Ecto neural progenitor cell (in vitro differentiated cells): Measurements from ENCODE around the gene HS2ST1.

Experiments
- DNase-seq: peaks from one replicate; pipeline ENCODE4 v3.0.0-alpha.2; 2018; ENCODE audit warnings: low spot score

The HS2ST1 gene

GRCh38 chr1:87137342-87137739 lies 222.9 kb downstream of the HS2ST1 start:
- no peak for DNase-seq

DNA sequence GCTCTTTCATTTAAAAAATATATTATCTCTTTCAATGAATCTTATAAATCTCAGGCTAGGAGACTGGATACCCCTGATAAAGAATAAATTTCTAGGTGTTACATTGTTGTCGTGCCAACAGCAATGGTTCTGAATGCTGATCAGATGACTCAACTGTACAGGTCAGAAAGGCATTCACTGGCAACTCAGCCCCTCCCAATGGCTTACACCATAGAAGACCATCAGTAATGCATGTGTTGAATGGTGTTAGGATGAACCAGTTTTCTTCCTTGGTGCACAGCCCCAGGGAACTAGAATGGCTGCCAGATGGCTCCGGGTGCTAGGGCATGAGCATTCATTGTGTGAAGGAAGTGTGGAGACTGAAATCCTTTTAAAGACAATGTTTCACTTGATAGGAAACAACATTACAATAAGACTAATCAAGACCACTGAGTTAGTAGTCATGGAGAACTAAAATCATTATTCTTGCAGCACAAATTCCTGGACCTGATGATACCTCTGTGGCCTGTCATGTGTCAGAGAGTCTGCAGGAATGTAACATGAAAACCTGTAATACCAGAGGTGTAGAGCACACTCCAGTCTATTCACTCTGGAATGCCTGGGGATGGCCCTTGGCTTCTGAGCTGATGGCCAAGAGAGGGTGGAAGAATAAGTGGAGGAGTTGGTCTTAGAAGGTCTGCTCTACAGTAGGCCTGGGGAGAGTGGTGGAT lies 226.6 kb downstream of the HS2ST1 start:
- no peak for DNase-seq

DNA sequence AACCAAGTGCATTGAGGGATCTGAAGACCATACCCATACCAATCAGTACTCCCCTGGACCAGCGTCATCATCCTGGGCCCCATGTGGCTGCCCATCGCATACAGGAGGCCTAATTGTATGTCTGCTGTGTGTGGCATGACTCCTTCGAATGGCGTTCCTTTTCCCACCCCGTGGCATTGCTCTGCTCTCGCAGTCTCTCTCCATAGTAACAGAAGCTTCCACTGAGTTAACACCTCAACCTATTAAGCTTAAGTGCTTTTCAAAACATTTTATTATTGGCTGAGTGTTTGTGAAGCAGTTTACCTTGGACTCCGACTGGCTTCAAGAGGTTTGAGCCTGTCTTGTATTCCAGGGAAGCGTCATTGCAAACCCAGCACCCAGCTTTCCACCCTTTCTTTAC lies 227.1 kb downstream of the HS2ST1 start:
- DNase-seq: no peak

GRCh38 chr1:87143413-87144135 lies 229.1 kb downstream of the HS2ST1 start:
- DNase-seq: no peak

GRCh38 chr1:87144316-87144895 lies 230.0 kb downstream of the HS2ST1 start:
- no peak for DNase-seq

GRCh38 chr1:87144981-87145380 lies 230.5 kb downstream of the HS2ST1 start:
- DNase-seq: no peak

DNA sequence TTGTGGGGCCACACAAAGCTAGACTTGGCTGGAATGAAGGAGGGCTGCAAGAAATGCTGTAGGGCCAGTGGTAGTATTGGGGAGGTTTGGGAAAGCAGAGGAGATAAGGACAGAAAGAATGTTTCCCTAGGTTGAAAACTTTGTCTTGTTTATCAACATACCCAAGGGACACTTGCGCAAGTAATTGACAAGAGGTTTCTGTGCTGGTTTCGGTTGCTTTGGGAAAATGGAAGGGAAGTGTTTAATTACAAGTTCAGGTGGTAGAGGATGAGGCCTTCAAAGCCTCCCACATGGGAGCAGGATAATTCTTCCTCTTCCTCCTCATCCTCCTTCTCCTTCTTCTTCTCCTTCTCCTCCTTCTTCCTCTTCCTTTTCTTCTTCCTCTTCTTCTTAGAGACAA lies 232.1 kb downstream of the HS2ST1 start:
- no peak for DNase-seq

DNA sequence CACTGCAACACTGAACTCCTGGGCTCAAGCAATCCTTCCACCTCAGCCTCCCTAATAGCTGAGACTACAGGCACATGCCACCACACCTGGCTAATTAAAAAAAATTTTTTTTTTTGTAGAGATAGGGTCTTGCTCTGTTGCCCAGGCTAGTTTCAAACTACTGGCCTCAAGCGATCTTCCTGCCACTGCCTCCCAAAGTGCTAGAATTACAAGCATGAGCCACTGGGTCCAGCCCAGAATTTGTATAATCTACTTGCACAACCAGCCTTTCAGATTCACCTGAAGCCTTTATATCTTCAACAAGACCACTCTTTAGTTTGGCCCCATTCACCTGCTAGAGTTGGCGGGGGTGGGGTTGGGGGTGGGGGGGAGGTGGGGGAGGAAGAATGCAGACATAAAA lies 232.6 kb downstream of the HS2ST1 start:
- DNase-seq: no peak

DNA sequence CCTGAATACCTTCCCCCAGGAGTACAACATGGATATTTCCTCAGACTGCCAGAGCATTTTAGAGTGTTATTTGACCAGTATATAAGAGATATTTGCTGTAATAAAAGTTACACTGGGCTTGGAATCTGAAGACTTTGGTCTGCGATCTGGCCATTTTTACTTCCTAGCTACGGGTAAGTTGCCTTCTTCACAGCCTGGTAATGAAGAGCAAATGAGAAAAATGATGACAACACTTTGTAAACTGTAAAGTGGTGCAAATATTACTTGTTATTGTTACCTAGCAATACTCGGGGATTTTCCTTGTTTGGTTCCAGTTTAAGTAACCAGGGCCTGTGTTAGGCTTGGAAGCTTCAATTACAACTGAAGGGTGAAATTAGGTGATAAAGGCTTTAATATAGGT lies 233.4 kb downstream of the HS2ST1 start:
- no peak for DNase-seq

GRCh38 chr1:87148661-87149060 lies 234.2 kb downstream of the HS2ST1 start:
- DNase-seq: no peak

GRCh38 chr1:87149241-87150041 lies 235.0 kb downstream of the HS2ST1 start:
- DNase-seq: no peak

GRCh38 chr1:87150143-87150542 lies 235.7 kb downstream of the HS2ST1 start:
- no peak for DNase-seq

DNA sequence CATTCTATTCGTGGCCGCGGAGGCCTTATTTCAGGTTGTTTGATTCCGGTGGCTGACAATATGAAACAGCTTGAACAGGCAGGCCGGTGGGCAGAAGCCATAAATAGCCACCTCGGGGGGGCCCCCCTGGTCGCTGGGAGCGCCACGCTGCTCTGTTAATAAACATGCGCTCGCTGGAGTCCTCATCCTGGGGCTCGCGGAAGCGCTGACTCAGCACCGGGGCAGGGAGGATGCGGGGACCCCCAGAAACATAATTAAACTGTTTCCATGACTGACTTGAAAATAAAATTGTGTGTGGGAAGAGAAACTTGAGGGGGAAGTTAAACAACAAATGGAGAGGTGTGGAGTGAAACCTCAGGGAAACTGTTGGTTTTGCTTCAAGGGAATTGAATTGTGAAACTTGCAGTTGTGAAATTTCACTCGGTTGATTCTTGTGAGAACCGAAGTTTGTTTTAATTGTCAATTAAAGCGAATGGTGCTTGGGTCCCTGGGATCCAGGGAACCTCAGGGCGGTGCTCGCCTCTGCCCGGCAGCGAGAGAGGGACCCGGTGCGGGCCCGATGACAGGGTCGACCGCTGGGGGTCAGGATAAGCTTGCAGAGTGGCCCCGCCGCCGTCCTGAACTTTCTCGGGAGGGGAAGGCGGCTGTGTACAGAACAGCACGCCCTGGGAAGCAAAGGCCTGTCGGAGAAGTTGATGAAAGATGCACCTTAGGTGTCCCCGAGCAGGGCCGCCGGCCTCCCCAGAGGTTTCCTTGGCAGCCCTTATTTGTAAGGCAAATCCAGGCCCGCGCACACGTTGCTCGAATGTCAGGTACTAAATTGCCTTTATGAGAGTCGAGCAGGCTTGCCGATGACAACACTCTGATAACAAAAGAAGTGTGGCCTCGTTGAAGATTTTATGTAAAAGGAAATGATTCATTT lies 237.3 kb downstream of the HS2ST1 start:
- peak; percentile 88 for DNase-seq

DNA sequence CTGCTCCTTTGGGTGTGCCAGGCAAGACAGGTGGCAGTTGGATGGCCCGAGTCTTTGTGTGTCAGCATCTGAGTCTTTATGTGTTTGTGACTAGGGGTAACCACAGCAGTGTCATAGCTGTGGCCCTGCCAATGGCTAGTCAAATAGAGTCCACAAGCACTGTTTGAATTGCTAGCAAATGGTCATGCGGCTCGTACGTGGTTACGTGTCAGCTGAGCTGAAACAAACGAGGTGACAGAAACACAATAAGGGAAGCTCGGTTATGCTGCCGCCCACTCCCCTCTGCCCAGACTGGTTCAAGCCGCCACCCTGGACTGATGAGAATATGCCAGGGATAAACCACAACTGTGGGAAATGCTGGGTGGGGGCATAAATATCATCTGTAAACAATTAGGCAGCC lies 239.9 kb downstream of the HS2ST1 start:
- DNase-seq: no peak

DNA sequence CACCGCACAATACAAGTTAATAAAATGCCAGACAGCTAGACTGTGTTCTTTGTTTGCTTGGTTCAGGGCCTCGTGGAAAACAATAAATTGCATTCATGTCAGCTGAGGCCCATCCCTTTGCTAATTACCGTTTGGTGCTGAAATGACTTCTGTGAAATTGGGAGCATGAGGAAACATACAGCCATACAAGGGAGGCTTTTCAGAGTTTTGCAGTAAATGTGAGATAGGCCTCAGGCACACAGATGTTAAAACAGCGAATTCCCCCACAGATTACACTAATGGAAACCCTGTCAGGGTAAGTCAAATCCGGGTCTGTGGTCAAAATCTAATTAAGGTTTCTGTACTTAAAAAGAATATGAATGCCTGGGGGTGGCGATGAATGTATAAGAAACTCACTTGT lies 240.7 kb downstream of the HS2ST1 start:
- no peak for DNase-seq

GRCh38 chr1:87155648-87156047 lies 241.2 kb downstream of the HS2ST1 start:
- no peak for DNase-seq

DNA sequence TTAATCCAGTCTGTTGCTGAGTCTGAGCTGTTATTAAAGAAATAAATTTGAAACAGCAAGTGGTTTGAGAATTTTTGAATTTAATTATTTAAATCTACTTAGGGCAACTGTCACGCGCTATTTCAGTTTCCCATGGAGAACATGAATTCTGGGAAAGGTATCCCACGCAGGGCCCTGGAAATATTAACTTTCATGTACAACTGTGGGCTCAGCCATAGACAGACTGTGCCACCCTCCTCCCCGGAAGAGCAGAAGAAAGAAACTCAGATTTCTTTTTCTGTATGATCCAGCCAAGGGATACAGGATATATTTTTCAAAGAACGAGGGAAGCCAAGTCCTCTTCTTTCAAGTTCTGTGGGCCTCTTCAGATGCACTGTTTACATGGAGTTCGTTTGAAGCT lies 241.7 kb downstream of the HS2ST1 start:
- DNase-seq: no peak

DNA sequence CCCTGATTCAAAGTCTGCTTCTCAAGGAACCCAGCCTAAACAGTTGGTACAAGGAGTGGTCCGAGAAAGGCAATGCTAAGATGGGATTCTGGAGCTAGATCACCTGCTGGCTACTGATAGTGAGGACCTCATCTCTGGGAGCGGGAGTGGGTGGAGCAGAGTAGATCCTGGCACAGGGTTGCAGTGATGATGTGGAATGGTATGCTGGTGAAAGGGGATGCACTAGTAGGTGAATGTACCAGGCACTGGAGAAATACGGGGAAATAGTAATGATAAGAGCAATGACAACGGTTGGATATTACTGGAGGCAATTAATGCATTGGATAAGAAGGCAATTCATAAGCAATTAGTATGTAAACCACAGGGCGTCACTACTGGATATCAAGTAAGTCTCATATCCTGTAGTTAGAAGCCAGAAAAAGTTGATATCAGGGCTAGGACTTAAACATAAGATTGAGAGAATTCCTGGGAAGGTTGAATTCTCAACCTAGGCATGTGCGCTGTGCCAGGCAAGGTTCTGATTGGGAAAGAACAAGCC lies 245.0 kb downstream of the HS2ST1 start:
- no peak for DNase-seq
